Measurements from ENCODE around the gene TXLNG.

Gene TXLNG

GRCh38 chrX:16772460-16772859, 13.8 kb upstream of the TXLNG start:
- TF ChIP-seq GATA3 (IDR thresholded peaks at IDR 0.05; ENCODE audit: low read depth, low read length) (no peak), GATA2 (IDR thresholded peaks at IDR 0.05; ENCODE audit: low read depth, low read length) (no peak)

- no peak for TF ChIP-seq GATA3 (IDR thresholded peaks at IDR 0.05; ENCODE audit: low read depth, low read length)
- TF ChIP-seq GATA2 (IDR thresholded peaks at IDR 0.05; ENCODE audit: low read depth, low read length): no peak
These were observed 11.5 kb upstream of the TXLNG start for GRCh38 chrX:16774746-16775145.

- TF ChIP-seq GATA2 (IDR thresholded peaks at IDR 0.05; ENCODE audit: low read depth, low read length): no peak
- TF ChIP-seq GATA3 (IDR thresholded peaks at IDR 0.05; ENCODE audit: low read depth, low read length): no peak
These were observed 7.7 kb upstream of the TXLNG start for GRCh38 chrX:16778545-16778944.

- no peak for TF ChIP-seq GATA2 (IDR thresholded peaks at IDR 0.05; ENCODE audit: low read depth, low read length)
These were observed 7.3 kb upstream of the TXLNG start for GRCh38 chrX:16778993-16779392.

GRCh38 chrX:16783452-16783851, 2.8 kb upstream of the TXLNG start:
- TF ChIP-seq GATA3 (IDR thresholded peaks at IDR 0.05; ENCODE audit: low read depth, low read length) (no peak), GATA2 (IDR thresholded peaks at IDR 0.05; ENCODE audit: low read depth, low read length) (no peak)

- TF ChIP-seq GATA3 (IDR thresholded peaks at IDR 0.05; ENCODE audit: low read depth, low read length) (no peak), GATA2 (IDR thresholded peaks at IDR 0.05; ENCODE audit: low read depth, low read length) (no peak)
These were observed 773 bp upstream of the TXLNG start for GRCh38 chrX:16785247-16786138.

- no peak for TF ChIP-seq GATA2 (IDR thresholded peaks at IDR 0.05; ENCODE audit: low read depth, low read length)
- no peak for TF ChIP-seq GATA3 (IDR thresholded peaks at IDR 0.05; ENCODE audit: low read depth, low read length)
These were observed 797 bp downstream of the TXLNG start for GRCh38 chrX:16786791-16787735.

GRCh38 chrX:16788477-16788876, 2.2 kb downstream of the TXLNG start:
- no peak for TF ChIP-seq GATA2 (IDR thresholded peaks at IDR 0.05; ENCODE audit: low read depth, low read length)

GRCh38 chrX:16796298-16796697, 10.0 kb downstream of the TXLNG start:
- TF ChIP-seq GATA3 (IDR thresholded peaks at IDR 0.05; ENCODE audit: low read depth, low read length) (no peak), GATA2 (IDR thresholded peaks at IDR 0.05; ENCODE audit: low read depth, low read length) (no peak)

- TF ChIP-seq GATA3 (IDR thresholded peaks at IDR 0.05; ENCODE audit: low read depth, low read length): no peak
These were observed 11.1 kb downstream of the TXLNG start for GRCh38 chrX:16797358-16797757.

GRCh38 chrX:16797841-16798240, 11.6 kb downstream of the TXLNG start:
- TF ChIP-seq GATA2 (IDR thresholded peaks at IDR 0.05; ENCODE audit: low read depth, low read length) (no peak), GATA3 (IDR thresholded peaks at IDR 0.05; ENCODE audit: low read depth, low read length) (no peak)

GRCh38 chrX:16804923-16805464, 18.7 kb downstream of the TXLNG start:
- TF ChIP-seq GATA2 (IDR thresholded peaks at IDR 0.05; ENCODE audit: low read depth, low read length) (no peak), GATA3 (IDR thresholded peaks at IDR 0.05; ENCODE audit: low read depth, low read length) (no peak)

- TF ChIP-seq GATA3 (IDR thresholded peaks at IDR 0.05; ENCODE audit: low read depth, low read length): no peak
- TF ChIP-seq GATA2 (IDR thresholded peaks at IDR 0.05; ENCODE audit: low read depth, low read length): no peak
These were observed 21.3 kb downstream of the TXLNG start for GRCh38 chrX:16807548-16807947.

GRCh38 chrX:16807976-16808542, 21.8 kb downstream of the TXLNG start:
- TF ChIP-seq GATA3 (IDR thresholded peaks at IDR 0.05; ENCODE audit: low read depth, low read length) (no peak), GATA2 (IDR thresholded peaks at IDR 0.05; ENCODE audit: low read depth, low read length) (no peak)
